Activated CD4-positive, alpha-beta T cell treated with anti-CD3 and anti-CD28 coated beads for 36 hours (primary cell): Measurements from ENCODE around the gene CLDN16. TPM values are rescaled to one million over a fixed set of nuclear protein-coding genes. Genes with fewer than 3 reads are reported as not detected.

Experiments used
- ATAC-seq: fragments of 200-7000 bp; cut with Tn5 transposase; one replicate; pipeline ENCODE4 v1.10.0; 2021; ENCODE audit warnings: mild to moderate bottlenecking, moderate library complexity
- CTCF ChIA-PET: fragments of 350-600 bp; sonication (Branson Sonifier 250); formaldehyde crosslinking; loops from one replicate; lab custom pipeline; 2021; ENCODE audit warnings: antibody characterized with exemption; lab: Charles Lee
- POLR2A ChIA-PET: fragments of 350-600 bp; sonication (Branson Sonifier 250); formaldehyde crosslinking; loops from one replicate; lab custom pipeline; 2021; ENCODE audit warnings: antibody characterized with exemption, inconsistent platforms; lab: Charles Lee
- DNase-seq: peaks from one replicate; pipeline ENCODE4 v3.0.0-alpha.2; 2020
- H3K27ac Mint-ChIP-seq: one replicate; pipeline ENCODE4 v1.8.0; 2021; ENCODE audit warnings: mixed read lengths
- H3K27me3 Mint-ChIP-seq: one replicate; pipeline ENCODE4 v1.8.0; 2021; ENCODE audit warnings: mixed read lengths
- H3K36me3 Mint-ChIP-seq: one replicate; pipeline ENCODE4 v1.8.0; 2021; ENCODE audit warnings: low read depth, mixed read lengths
- H3K4me1 Mint-ChIP-seq: one replicate; pipeline ENCODE4 v1.8.0; 2021; ENCODE audit warnings: mixed read lengths
- H3K4me3 Mint-ChIP-seq: one replicate; pipeline ENCODE4 v1.8.0; 2021; ENCODE audit warnings: mild to moderate bottlenecking, moderate library complexity, mixed read lengths
- H3K9me3 Mint-ChIP-seq: one replicate; pipeline ENCODE4 v1.8.0; 2021; ENCODE audit warnings: low read depth, mixed read lengths
- intact Hi-C, 2 experiments: fragments of 100-400 bp; cut with DNase I in 1 of 2; cut with micrococcal nuclease in 1 of 2; formaldehyde crosslinking; loops; one replicate each; pipeline versions ENCODE4 v1.14.2 to v1.15.1; 2022 to 2024; cut with DNase I, micrococcal nuclease
- total RNA-seq, 2 experiments: library from RNA; stranded (reverse); gene quantifications; one replicate each; pipeline ENCODE4 v1.2.3, GENCODE V29; 2021

Gene CLDN16
- total RNA-seq, 2 experiments from 2014 or later, result not detected

DNA sequence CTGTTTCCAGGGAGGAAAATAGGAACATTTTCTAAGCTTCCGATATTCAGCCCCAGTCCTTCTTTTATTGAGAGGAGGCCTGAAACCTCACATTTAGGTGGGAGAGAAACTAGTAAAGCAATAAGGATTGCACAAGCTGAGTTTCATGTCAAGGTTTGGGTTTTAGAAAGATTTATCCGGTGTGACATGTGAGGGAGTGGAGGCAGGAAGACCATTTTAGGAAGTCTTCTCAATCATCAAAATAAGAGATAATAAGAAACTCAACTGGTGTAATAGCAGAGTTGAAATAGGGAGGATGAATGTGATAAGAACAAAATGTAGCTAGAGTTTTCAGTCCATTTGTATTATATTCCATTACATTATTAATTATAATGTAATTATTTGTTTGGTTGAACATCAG is 27.7 kb upstream of the CLDN16 start:
- Mint-ChIP-seq H3K27ac (no peak overlapping the region), H3K4me3 (no peak overlapping the region), H3K27me3 (peaks cover 10% of the 10 kb centered on the region), H3K9me3 (no peaks in the 10 kb centered on the region), H3K4me1 (no peaks in the 10 kb centered on the region), H3K36me3 (no peaks in the 10 kb centered on the region)
- ChIA-PET CTCF (interaction anchor here (1.0 kb wide), 2 partner anchors 16 to 38 kb away, joined by 3 to 5 read pairs; partner anchors contain the start of gene CLDN1), POLR2A (no interaction called here)
- DNase-seq (no peak), ATAC-seq (no peak)
- intact Hi-C loops, result no loop called here

DNA sequence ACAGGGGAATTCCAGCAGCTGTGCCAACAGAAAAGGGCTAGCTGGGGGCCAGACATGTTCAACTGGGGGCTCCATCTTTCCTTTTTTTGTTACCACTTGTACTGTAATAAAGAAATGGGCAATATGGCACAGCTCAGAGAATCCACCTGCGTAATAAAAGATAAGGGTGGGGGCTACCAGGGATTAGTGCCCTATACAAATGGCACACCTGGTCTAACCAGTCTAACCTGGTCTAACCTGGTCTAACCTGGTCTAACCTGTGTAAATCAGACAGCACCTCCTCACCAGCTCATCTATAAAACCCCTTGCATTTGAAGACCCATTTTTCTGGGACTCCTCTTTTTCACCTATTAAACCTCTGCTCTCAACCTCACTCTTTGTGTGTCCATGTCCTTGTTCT is 26.2 kb upstream of the CLDN16 start:
- H3K36me3 Mint-ChIP-seq, result no peaks in the 10 kb centered on the region
- peaks cover 15% of the 10 kb centered on the region for H3K27me3 Mint-ChIP-seq
- ChIA-PET CTCF (interaction anchor here (0.6 to 1.0 kb wide), 3 partner anchors 9 to 538 kb away, joined by 3 to 4 read pairs (median 3); no protein-coding TSS in a partner anchor), POLR2A (no interaction called here)
- DNase-seq (no peak), ATAC-seq (no peak)
- H3K4me3 Mint-ChIP-seq, result no peak overlapping the region
- no peaks in the 10 kb centered on the region for H3K4me1 Mint-ChIP-seq
- H3K27ac Mint-ChIP-seq, result no peak overlapping the region
- intact Hi-C loops, result no loop called here
- H3K9me3 Mint-ChIP-seq, result no peaks in the 10 kb centered on the region

DNA sequence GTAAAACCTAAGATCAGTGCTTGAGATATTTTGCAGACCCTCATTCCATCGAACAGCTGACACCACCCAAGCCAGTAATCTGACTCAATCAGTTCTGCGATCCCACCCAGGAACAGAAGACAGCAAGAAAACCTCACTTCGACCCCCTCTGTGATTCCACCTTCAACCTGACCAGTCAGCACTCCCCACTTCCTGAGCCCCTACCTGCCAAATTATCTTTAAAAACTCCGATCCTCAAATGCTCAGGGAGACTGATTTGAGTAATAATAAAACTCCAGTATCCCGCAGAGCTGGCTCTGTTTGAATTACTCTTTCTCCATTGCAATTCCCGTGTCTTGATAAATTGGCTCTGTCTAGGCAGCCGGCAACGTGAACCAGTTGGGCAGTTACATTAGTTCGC is 25.7 kb upstream of the CLDN16 start:
- no peaks in the 10 kb centered on the region for H3K36me3 Mint-ChIP-seq
- H3K4me3 Mint-ChIP-seq, result no peak overlapping the region
- DNase-seq (no peak), ATAC-seq (no peak)
- intact Hi-C loops, result no loop called here
- H3K9me3 Mint-ChIP-seq, result no peaks in the 10 kb centered on the region
- H3K27ac Mint-ChIP-seq, result no peak overlapping the region
- CTCF ChIA-PET, result interaction anchor here (1.0 kb wide), 1 partner anchor 137 kb away, joined by 3 read pairs; no protein-coding TSS in a partner anchor
- POLR2A ChIA-PET, result no interaction called here
- peaks cover 15% of the 10 kb centered on the region for H3K27me3 Mint-ChIP-seq
- no peaks in the 10 kb centered on the region for H3K4me1 Mint-ChIP-seq

DNA sequence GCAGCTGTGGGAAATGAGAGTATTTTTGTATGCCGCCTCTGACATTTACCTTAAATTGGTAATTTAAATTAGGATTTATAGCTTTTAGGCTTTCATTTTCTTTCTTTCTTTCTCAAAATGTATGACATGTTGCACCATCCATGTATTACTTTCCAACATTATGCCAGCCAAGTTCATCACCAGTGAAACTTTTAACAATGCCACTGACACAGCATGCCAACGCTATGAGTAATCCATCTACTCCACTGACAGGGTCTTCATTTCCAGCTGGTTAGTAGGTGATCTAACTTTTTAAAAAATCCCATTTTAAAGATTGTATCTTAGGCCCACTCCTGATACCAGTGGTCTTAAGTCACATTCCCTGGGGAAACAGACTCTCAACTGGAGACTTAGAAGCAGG is 21.8 kb upstream of the CLDN16 start:
- ChIA-PET CTCF (interaction anchor here (1.4 kb wide), 1 partner anchor 24 kb away, joined by 3 read pairs; no protein-coding TSS in a partner anchor), POLR2A (no interaction called here)
- Mint-ChIP-seq H3K9me3 (no peaks in the 10 kb centered on the region), H3K4me1 (no peaks in the 10 kb centered on the region), H3K36me3 (no peaks in the 10 kb centered on the region), H3K27ac (no peak overlapping the region), H3K27me3 (peaks cover 9% of the 10 kb centered on the region), H3K4me3 (no peak overlapping the region)
- intact Hi-C loops, result no loop called here
- ATAC-seq (no peak), DNase-seq (no peak)

DNA sequence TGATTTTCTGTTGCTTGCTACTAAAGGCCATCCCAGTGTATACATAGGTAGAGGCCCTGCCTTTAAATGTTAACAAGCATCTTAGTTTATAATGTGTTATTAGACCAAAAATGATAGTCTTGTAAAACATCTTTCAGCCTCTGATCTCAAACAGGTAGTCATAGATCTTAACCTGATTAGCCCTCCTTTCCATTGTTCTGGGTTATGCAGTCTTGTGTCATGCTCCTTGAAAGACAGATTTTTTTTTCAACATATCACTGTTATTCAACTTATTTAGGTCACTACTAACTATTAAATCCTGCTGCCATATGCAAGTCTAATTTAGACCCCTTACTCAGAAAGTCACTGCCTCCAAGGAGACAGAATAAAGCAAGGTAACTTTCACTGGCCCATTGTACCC is 19.1 kb upstream of the CLDN16 start:
- DNase-seq (no peak), ATAC-seq (no peak)
- CTCF ChIA-PET, result no interaction called here
- Mint-ChIP-seq H3K4me3 (no peak overlapping the region), H3K36me3 (no peaks in the 10 kb centered on the region), H3K9me3 (no peaks in the 10 kb centered on the region), H3K27ac (no peak overlapping the region), H3K27me3 (peaks cover 9% of the 10 kb centered on the region), H3K4me1 (no peaks in the 10 kb centered on the region)
- intact Hi-C loops, result no loop called here
- POLR2A ChIA-PET, result no interaction called here

DNA sequence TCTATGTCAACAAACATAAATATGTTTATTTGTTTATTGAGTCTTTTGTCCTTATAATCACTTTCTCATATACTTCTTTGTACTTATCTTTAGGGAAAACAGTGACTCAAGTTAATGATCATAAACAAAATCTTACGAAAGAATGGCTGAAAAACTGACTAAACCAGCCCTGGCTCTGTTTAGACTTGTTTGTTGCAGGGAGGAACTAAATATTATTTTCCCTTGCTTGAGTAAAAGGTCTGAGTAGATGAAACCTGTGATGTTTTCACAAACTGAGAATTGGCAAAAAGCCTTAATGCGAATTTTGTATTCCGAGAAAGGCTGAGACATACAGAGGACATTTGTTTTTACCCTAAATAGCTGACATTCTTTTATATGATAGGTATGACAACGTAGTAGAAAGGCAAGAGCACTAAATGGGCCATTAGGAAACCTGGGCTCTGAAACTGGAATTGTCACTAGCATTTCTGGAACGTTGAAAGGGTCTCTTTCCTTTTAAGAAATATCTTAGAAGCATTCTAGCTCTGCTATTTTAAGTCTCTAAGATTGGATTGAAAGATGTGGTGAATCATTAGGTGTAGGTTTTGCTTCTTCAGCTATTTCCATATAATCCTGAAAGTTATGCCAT is 18.2 kb upstream of the CLDN16 start:
- intact Hi-C loops, result no loop called here
- POLR2A ChIA-PET, result no interaction called here
- CTCF ChIA-PET, result interaction anchor here (0.7 kb wide), 1 partner anchor 14 kb away, joined by 3 read pairs; no protein-coding TSS in a partner anchor

DNA sequence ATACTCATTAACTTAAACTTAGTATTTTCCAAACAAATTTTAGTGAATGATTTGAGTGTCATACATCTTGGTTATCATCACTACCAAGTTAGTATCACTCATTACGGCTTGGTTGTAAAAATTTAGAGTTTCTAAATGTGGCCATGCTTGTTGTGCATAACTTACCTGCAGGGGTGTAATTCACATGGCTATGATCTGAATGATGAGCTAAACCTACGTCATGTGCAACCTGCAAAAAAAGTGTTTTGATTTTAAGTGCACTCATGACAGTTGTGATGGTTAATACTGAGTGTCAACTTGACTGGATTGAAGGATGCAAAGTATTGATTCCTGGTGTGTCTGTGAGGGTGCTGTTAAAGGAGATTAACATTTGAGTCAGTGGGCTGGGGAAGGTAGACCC is 17.6 kb upstream of the CLDN16 start:
- ChIA-PET CTCF (interaction anchor here (0.7 kb wide), 1 partner anchor 13 kb away, joined by 3 read pairs; no protein-coding TSS in a partner anchor), POLR2A (no interaction called here)
- H3K36me3 Mint-ChIP-seq, result no peaks in the 10 kb centered on the region
- H3K4me3 Mint-ChIP-seq, result no peak overlapping the region
- H3K4me1 Mint-ChIP-seq, result no peaks in the 10 kb centered on the region
- no peak overlapping the region for H3K27ac Mint-ChIP-seq
- ATAC-seq (no peak), DNase-seq (no peak)
- intact Hi-C loops, result no loop called here
- peaks cover 11% of the 10 kb centered on the region for H3K27me3 Mint-ChIP-seq
- no peaks in the 10 kb centered on the region for H3K9me3 Mint-ChIP-seq

More for the DNA sequence above, 18.2 kb upstream of the CLDN16 start:
- no peak overlapping the region for H3K4me3 Mint-ChIP-seq
- no peaks in the 10 kb centered on the region for H3K36me3 Mint-ChIP-seq
- peaks cover 12% of the 10 kb centered on the region for H3K27me3 Mint-ChIP-seq
- DNase-seq (no peak), ATAC-seq (no peak)
- H3K9me3 Mint-ChIP-seq, result no peaks in the 10 kb centered on the region
- no peaks in the 10 kb centered on the region for H3K4me1 Mint-ChIP-seq
- no peak overlapping the region for H3K27ac Mint-ChIP-seq

DNA sequence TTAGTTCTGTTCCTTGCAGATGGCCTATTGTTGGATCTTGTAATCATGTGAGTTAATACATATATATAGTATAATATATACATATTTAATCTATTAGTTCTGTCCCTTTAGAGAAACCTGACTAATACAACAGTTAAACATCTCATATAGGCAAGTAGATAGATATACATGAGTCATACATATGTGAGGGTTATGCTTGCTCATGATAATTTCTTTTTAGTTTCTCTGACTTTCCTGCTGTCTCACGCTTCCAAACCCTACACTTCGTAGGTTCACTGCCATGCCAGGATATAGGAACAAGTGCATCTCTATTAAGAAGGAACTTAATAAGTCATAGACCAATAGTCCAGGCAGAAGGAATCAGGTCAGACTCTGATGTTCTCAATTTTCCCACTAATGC is 16.8 kb upstream of the CLDN16 start:
- Mint-ChIP-seq H3K4me1 (no peaks in the 10 kb centered on the region), H3K27ac (no peak overlapping the region), H3K36me3 (no peaks in the 10 kb centered on the region), H3K27me3 (peaks cover 10% of the 10 kb centered on the region), H3K4me3 (no peak overlapping the region), H3K9me3 (no peaks in the 10 kb centered on the region)
- ChIA-PET POLR2A (no interaction called here), CTCF (no interaction called here)
- no peak for ATAC-seq
- DNase-seq, result no peak
- intact Hi-C loops, result no loop called here

DNA sequence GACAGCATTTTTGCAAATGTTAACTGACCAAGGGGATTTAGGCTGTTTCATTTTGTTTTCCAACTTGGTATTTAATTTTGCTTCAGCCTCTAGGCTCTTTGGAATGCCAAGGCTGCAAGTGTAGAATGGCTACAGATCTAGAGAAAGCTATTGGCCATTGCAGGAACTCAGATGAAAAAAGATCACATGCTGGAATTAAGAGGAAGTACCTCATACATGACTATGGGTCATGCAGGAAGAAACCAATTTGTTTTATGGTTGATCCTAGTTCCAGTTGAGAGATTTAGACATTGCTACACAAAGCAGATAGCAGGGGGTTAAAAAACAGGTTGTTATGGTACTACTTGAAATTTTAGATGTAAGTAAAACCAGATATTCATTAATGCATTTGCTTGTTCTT is 12.7 kb upstream of the CLDN16 start:
- H3K4me1 Mint-ChIP-seq, result no peaks in the 10 kb centered on the region
- intact Hi-C loops, result no loop called here
- DNase-seq (no peak), ATAC-seq (no peak)
- no peak overlapping the region for H3K4me3 Mint-ChIP-seq
- no peak overlapping the region for H3K27ac Mint-ChIP-seq
- no peaks in the 10 kb centered on the region for H3K9me3 Mint-ChIP-seq
- no peaks in the 10 kb centered on the region for H3K36me3 Mint-ChIP-seq
- ChIA-PET POLR2A (no interaction called here), CTCF (no interaction called here)
- peaks cover 21% of the 10 kb centered on the region for H3K27me3 Mint-ChIP-seq

DNA sequence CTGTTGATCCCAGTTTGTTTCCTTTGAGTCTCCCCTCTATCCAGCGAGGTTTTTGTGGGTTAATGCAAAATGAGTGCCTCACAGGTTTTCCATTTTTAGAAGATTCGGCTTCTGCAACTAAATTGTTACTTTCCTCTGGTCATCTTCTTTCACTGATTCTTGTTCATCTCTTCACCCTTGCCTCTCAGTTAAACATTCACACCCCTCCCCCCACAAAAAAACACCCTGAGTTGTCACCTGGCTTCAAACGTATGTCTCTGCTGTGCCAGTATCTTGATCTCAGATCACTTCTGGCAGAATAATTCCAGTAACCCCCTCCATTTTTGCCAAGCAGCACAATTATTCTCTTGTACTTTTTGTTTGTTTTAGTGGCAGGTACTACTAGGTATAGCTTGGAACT is 12.3 kb upstream of the CLDN16 start:
- ChIA-PET POLR2A (no interaction called here), CTCF (no interaction called here)
- Mint-ChIP-seq H3K9me3 (no peaks in the 10 kb centered on the region), H3K4me3 (no peak overlapping the region), H3K27ac (no peak overlapping the region), H3K36me3 (no peaks in the 10 kb centered on the region), H3K4me1 (no peaks in the 10 kb centered on the region), H3K27me3 (peaks cover 22% of the 10 kb centered on the region)
- ATAC-seq, result no peak
- no peak for DNase-seq
- intact Hi-C loops, result no loop called here

DNA sequence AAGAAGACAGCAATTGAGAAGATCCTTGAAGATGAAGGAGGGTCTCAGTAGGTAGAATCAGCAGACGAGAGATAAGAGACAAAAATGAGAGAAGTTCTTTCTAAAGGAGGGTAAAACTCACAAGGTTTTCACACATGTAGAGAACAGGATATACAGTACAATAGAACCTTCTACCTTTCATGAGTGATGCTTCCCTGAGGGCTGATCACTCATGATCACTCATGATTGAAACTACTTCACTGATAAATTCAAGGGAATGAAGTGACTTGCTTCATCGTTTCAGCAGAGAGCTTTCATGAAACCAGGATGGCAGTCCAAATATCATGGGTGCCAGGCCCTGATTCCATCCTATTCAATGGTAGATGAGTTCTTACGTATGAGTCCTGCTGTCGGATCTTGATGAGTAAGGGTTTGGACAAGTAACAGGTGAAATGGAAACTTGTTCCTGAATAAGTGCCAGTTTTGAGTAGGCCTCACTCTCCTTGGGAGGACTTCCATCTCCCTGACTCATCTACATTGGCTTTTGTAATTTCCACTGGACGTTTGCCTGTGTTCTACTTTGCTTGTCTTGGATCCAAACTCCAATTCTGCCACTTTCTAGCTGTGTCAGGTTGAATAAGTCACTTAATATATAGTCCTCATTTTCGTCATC is 9.6 kb upstream of the CLDN16 start:
- Mint-ChIP-seq H3K9me3 (no peaks in the 10 kb centered on the region), H3K36me3 (no peaks in the 10 kb centered on the region), H3K27ac (no peak overlapping the region), H3K4me3 (no peak overlapping the region), H3K27me3 (peaks cover 23% of the 10 kb centered on the region), H3K4me1 (peaks cover 13% of the 10 kb centered on the region)
- ATAC-seq (no peak), DNase-seq (no peak)
- intact Hi-C loops, result no loop called here
- CTCF ChIA-PET, result interaction anchor here (0.6 kb wide), 1 partner anchor 340 kb away, joined by 5 read pairs; no protein-coding TSS in a partner anchor
- POLR2A ChIA-PET, result no interaction called here

DNA sequence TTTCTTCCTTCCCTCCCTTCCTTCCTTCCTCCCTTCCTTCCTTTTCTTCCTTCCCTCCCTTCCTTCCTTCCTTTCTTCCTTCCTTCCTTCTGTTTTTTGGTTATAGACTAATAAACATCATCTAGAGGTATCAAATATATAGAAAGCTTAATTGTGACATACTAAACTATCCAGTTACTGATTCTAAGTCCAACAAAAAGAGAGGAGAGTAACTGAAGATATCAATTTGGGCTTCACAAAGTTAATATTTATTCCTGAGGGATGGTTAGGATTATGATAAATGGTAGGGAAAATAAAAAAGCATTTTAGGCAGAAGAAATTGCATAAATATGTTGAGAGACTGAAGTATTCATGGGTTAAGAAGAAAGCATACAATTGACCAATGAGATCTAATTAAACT is 7.8 kb upstream of the CLDN16 start:
- Mint-ChIP-seq H3K4me3 (no peak overlapping the region), H3K4me1 (peaks cover 13% of the 10 kb centered on the region), H3K27ac (no peak overlapping the region), H3K36me3 (no peaks in the 10 kb centered on the region), H3K9me3 (no peaks in the 10 kb centered on the region), H3K27me3 (peaks cover 20% of the 10 kb centered on the region)
- POLR2A ChIA-PET, result no interaction called here
- DNase-seq, result no peak
- intact Hi-C loops, result loop anchor here in 1 of 2 experiments (10.0 kb wide), 1 partner anchor 315 kb away; no protein-coding TSS in a partner anchor
- no peak for ATAC-seq
- CTCF ChIA-PET, result interaction anchor here (0.7 kb wide), 1 partner anchor 1041 kb away, joined by 3 read pairs; no protein-coding TSS in a partner anchor
